NB4 (cell line): ENCODE results near the gene TXNDC8.

Experiments
- POLR2A ChIP-seq: IDR thresholded peaks from 2 replicates; pipeline ENCODE4 v1.6.1; 2011; ENCODE audit warnings: mild to moderate bottlenecking; ENCODE audit not compliant: insufficient read length; ENCODE audit errors: extremely low read depth
- TF ChIP-seq, protein P1 (sequence below): IDR thresholded peaks from one replicate; pipeline ENCODE4 v1.5.1; 2012; ENCODE audit warnings: low read depth, low read length
- TF ChIP-seq, protein P2 (sequence below): IDR thresholded peaks from 2 replicates; pipeline ENCODE4 v1.6.1; 2011; ENCODE audit warnings: low read depth, low read length

DNA sequence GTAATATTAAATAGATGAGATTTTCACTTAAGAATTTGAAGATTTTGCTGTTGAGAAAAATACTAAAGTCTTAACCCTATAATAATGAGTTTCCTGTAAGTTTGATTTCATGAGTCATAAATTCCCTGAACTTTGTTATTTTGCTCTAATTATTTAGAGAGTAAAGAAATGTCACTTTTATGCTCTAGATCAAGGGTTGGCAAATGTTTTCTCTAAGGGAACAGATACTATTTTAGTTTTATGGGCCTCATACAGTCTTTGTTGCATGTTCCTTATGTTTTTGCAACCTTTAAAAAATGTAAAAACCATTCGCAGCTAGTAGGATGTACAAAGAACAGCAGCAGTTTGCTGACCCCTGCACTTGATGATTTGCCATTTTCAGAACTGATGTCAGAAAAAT lies 480 bp upstream of the TXNDC8 start:
- TF ChIP-seq, protein P1, sequence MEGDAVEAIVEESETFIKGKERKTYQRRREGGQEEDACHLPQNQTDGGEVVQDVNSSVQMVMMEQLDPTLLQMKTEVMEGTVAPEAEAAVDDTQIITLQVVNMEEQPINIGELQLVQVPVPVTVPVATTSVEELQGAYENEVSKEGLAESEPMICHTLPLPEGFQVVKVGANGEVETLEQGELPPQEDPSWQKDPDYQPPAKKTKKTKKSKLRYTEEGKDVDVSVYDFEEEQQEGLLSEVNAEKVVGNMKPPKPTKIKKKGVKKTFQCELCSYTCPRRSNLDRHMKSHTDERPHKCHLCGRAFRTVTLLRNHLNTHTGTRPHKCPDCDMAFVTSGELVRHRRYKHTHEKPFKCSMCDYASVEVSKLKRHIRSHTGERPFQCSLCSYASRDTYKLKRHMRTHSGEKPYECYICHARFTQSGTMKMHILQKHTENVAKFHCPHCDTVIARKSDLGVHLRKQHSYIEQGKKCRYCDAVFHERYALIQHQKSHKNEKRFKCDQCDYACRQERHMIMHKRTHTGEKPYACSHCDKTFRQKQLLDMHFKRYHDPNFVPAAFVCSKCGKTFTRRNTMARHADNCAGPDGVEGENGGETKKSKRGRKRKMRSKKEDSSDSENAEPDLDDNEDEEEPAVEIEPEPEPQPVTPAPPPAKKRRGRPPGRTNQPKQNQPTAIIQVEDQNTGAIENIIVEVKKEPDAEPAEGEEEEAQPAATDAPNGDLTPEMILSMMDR = no peak
- TF ChIP-seq POLR2A = no peak
- TF ChIP-seq, protein P2, sequence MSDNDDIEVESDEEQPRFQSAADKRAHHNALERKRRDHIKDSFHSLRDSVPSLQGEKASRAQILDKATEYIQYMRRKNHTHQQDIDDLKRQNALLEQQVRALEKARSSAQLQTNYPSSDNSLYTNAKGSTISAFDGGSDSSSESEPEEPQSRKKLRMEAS = no peak
